SU-DHL-6 (cell line): ENCODE data around the gene RPS6KA3.

ENCODE experiments used
- CTCF ChIP-seq: fragments of 200-600 bp; sonication (generic); IDR thresholded peaks from one replicate; pipeline ENCODE4 v1.5.1; 2017; ENCODE audit warnings: antibody characterized with exemption, mild to moderate bottlenecking, low read length, moderate library complexity; ENCODE audit not compliant: insufficient read depth, poor library complexity, severe bottlenecking
- EZH2phosphoT487 ChIP-seq: fragments of 200-600 bp; sonication (generic), shearing (Covaris generic); conservative IDR thresholded peaks from 2 replicates; pipeline ENCODE4 v1.6.1; 2018; ENCODE audit warnings: mild to moderate bottlenecking, antibody characterized with exemption, low read length, moderate library complexity, mixed read lengths

- TF ChIP-seq CTCF (no peak), EZH2phosphoT487 (no peak)
Measured at GRCh38 chrX:20140420-20140819, 126.3 kb downstream of the RPS6KA3 start.
